ENCODE results near the gene CDK15.

DNA sequence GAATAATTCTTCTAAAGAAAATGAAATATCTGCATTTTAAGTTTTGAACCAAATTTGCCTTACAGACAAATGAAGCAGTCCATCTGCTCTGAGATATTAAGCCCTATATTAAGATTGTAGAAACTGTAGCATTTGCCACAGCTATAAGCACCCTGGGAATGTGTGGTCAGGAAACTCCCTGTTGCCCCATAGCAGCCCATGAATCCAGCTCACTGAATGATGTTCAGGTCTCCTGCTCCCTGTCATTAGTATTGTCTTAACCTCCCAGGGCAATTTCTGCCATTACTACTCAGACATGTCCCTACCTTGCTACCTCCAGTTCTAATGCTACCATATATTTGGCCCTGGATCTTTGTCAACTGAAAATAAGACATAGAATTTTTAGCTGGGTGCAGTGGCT, 41.1 kb downstream of the CDK15 start:
- TF ChIP-seq POLR2A (IDR thresholded peaks at IDR 0.05): no peak
- TF ChIP-seq, protein P1, sequence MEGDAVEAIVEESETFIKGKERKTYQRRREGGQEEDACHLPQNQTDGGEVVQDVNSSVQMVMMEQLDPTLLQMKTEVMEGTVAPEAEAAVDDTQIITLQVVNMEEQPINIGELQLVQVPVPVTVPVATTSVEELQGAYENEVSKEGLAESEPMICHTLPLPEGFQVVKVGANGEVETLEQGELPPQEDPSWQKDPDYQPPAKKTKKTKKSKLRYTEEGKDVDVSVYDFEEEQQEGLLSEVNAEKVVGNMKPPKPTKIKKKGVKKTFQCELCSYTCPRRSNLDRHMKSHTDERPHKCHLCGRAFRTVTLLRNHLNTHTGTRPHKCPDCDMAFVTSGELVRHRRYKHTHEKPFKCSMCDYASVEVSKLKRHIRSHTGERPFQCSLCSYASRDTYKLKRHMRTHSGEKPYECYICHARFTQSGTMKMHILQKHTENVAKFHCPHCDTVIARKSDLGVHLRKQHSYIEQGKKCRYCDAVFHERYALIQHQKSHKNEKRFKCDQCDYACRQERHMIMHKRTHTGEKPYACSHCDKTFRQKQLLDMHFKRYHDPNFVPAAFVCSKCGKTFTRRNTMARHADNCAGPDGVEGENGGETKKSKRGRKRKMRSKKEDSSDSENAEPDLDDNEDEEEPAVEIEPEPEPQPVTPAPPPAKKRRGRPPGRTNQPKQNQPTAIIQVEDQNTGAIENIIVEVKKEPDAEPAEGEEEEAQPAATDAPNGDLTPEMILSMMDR (IDR thresholded peaks at IDR 0.05): no peak
- TF ChIP-seq POLR2AphosphoS5 (IDR thresholded peaks at IDR 0.05): no peak
